ENCODE data around the gene CEP295NL. TPM values are rescaled to one million over a fixed set of nuclear protein-coding genes. Genes with fewer than 3 reads are reported as not detected.
A peak's percentile ranks its signal among the peaks of the same experiment; 100 is the strongest.

The CEP295NL gene
- total RNA-seq, 4 donors from 2014 or later = 1.6 to 9.0 (median 3.8) TPM

DNA sequence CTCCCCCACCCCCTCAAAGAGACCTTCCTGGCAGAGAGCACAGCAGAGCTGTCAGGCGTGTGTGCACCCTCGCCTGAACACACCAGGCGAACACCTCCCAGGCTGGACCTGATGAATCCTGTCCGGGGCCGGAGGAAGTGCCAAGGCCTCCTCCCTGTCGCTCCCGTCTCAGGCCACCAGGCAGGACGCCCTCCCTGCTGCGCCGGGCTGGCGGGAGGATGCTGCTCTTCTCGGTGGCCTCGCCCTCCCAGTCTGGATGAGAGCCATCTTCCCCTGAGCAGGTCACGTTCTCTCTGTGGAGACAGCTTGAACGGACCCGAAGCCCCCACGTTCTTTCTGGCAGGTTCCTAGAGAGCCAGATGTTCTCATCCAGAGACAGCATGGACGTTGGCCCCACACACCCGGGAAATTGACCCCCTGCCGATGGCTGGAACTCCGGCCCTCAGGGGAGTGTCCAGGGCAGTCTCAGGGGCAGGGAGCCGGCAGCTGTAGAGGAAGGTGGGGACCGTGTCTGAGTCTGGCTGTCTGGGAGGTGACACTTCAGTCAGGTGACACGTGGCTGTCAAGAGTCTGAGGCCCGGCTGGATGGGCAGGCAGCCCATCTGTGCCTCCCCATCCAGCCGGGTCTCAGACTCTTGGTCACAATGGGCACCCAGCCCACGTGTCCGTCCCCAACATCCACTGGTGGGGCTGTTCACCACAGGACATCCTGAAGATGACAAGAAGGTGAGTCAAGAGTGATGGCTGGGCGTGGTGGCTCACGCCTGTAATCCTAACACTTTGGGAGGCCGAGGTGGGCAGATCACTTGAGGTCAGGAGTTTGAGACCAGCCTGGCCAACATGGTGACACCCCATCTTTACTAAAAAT is 27.1 kb upstream of the CEP295NL start:
- no peak overlapping the region for H3K4me3 ChIP-seq
- WGBS, 2 donors (ENCODE audit: low coverage in 1 of 2) = no CpG with 5 or more reads among the region's 31 CpGs
- H3K27ac ChIP-seq = peak overlapping the region in 1 of 4 donors; percentile 21
- no peak for TF ChIP-seq EP300 (IDR thresholded peaks at IDR 0.05)
- TF ChIP-seq, protein P1, sequence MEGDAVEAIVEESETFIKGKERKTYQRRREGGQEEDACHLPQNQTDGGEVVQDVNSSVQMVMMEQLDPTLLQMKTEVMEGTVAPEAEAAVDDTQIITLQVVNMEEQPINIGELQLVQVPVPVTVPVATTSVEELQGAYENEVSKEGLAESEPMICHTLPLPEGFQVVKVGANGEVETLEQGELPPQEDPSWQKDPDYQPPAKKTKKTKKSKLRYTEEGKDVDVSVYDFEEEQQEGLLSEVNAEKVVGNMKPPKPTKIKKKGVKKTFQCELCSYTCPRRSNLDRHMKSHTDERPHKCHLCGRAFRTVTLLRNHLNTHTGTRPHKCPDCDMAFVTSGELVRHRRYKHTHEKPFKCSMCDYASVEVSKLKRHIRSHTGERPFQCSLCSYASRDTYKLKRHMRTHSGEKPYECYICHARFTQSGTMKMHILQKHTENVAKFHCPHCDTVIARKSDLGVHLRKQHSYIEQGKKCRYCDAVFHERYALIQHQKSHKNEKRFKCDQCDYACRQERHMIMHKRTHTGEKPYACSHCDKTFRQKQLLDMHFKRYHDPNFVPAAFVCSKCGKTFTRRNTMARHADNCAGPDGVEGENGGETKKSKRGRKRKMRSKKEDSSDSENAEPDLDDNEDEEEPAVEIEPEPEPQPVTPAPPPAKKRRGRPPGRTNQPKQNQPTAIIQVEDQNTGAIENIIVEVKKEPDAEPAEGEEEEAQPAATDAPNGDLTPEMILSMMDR (IDR thresholded peaks at IDR 0.05) = no peak
- no peak for TF ChIP-seq POLR2A (IDR thresholded peaks at IDR 0.05)
- TF ChIP-seq POLR2AphosphoS5 (IDR thresholded peaks at IDR 0.05) = no peak
- no peaks in the 10 kb centered on the region for H3K9me3 ChIP-seq
- H3K4me1 ChIP-seq = peaks cover 0 to 48% (median 25%) of the 10 kb centered on the region in 3 donors
- no peaks in the 10 kb centered on the region for H3K36me3 ChIP-seq
- no peaks in the 10 kb centered on the region for H3K27me3 ChIP-seq
- no peak for ATAC-seq

GRCh38 chr17:78925662-78926555 is 22.9 kb upstream of the CEP295NL start:
- WGBS, 2 donors (ENCODE audit: low coverage in 1 of 2) = 23 to 40% methylated on average over 2 to 5 of the region's 33 CpGs
- TF ChIP-seq, protein P1 (IDR thresholded peaks at IDR 0.05) = no peak
- TF ChIP-seq POLR2AphosphoS5 (IDR thresholded peaks at IDR 0.05) = peak; percentile 55
- peak; percentile 45 to 47 for TF ChIP-seq POLR2A (IDR thresholded peaks at IDR 0.05)
- TF ChIP-seq EP300 (IDR thresholded peaks at IDR 0.05) = no peak
- no peaks in the 10 kb centered on the region for H3K27me3 ChIP-seq
- no peaks in the 10 kb centered on the region for H3K36me3 ChIP-seq
- peaks cover 0 to 61% (median 31%) of the 10 kb centered on the region in 3 donors for H3K4me1 ChIP-seq
- H3K27ac ChIP-seq = peak overlapping the region; percentile 98 to 100 (median 100)
- ATAC-seq = peak; percentile 90
- no peaks in the 10 kb centered on the region for H3K9me3 ChIP-seq
- peak overlapping the region; percentile 89 to 90 for H3K4me3 ChIP-seq

DNA sequence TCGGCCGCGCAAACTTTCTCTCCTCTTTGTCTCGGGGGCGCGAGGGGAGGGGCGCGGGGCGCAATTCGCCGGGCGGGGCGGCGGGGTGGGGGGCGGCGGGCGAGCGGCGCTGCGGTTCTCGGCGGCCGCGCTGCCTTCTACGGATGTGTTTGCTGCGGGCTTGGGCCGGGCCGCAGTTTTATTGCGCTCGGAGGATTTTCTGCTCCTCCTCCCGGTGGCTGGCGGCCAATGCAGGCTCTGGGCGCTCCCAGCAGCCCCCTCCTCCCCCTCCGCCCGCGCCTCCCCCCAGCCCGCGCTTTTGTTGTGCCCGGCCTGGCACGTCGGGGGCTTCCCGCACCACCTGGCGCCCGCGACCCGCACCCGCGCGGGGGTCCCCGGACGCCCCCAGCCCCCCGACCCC is 22.2 kb upstream of the CEP295NL start, which contains the start of gene TIMP2:
TIMP2 (minus strand) TSS at position 154 of the 400 bp plus-strand sequence. CDS start 299 bp downstream, outside the sequence.
- peak; percentile 85 for ATAC-seq
- Histone ChIP-seq H3K4me3 (peak within 1 kb of the TSS; percentile 89 to 90), H3K36me3 (no peaks in the 10 kb centered on the region), H3K4me1 (peaks cover 0 to 67% (median 37%) of the 10 kb centered on the region in 3 donors), H3K27me3 (no peaks in the 10 kb centered on the region), H3K27ac (peak within 1 kb of the TSS; percentile 98 to 100 (median 100)), H3K9me3 (no peaks in the 10 kb centered on the region)
- no CpG with 5 or more reads among the region's 52 CpGs for WGBS, 2 donors (ENCODE audit: low coverage in 1 of 2)
- TF ChIP-seq POLR2AphosphoS5 (IDR thresholded peaks at IDR 0.05) (peak; percentile 97), POLR2A (IDR thresholded peaks at IDR 0.05) (peak; percentile 80), EP300 (IDR thresholded peaks at IDR 0.05) (no peak)
- TF ChIP-seq, protein P1 (IDR thresholded peaks at IDR 0.05) = peak in 2 of 4 experiments; percentile 26 to 39

- Histone ChIP-seq H3K27me3 (no peaks in the 10 kb centered on the region), H3K4me1 (peaks cover 0 to 73% (median 40%) of the 10 kb centered on the region in 3 donors), H3K9me3 (no peaks in the 10 kb centered on the region), H3K27ac (peak overlapping the region; percentile 98 to 100 (median 100)), H3K36me3 (no peaks in the 10 kb centered on the region), H3K4me3 (peak overlapping the region; percentile 89 to 90)
- WGBS, 2 donors (ENCODE audit: low coverage in 1 of 2) = no CpG with 5 or more reads among the region's 64 CpGs
- ATAC-seq = no peak
- peak; percentile 57 for TF ChIP-seq POLR2AphosphoS5 (IDR thresholded peaks at IDR 0.05)
- TF ChIP-seq POLR2A (IDR thresholded peaks at IDR 0.05) = no peak
These were observed 21.6 kb upstream of the CEP295NL start for GRCh38 chr17:78924481-78925151.

All from gastroesophageal sphincter (tissue), 4 donors.